Astrocyte (in vitro differentiated cells and primary cell): Measurements from ENCODE around the gene SPX. TPM values are rescaled to one million over a fixed set of nuclear protein-coding genes. Genes with fewer than 3 reads are reported as not detected.

Experiments used
- DNase-seq: peaks from one replicate; pipeline ENCODE4 v3.0.0-alpha.2; 2010; ENCODE audit warnings: low read depth
- FAIRE-seq: peaks from 2 replicates; lab custom pipeline; 2011; peaks lifted over from hg19 to GRCh38; lab: Jason Lieb, UNC
- H2AFZ ChIP-seq: 2 replicates; pipeline ENCODE4 v1.6.0; 2012; ENCODE audit warnings: low read depth, low read length, inconsistent platforms
- H3K27ac ChIP-seq: 2 replicates; pipeline ENCODE4 v1.5.1; 2011; ENCODE audit warnings: low read depth, low read length, inconsistent platforms
- H3K27me3 ChIP-seq: 2 replicates; pipeline ENCODE4 v1.6.0; 2011; ENCODE audit warnings: low read length, inconsistent platforms; ENCODE audit not compliant: insufficient read depth
- H3K36me3 ChIP-seq: 2 replicates; pipeline ENCODE4 v1.5.1; 2011; ENCODE audit warnings: low read length, inconsistent platforms; ENCODE audit not compliant: insufficient read depth
- H3K4me1 ChIP-seq: 2 replicates; pipeline ENCODE4 v1.5.1; 2011; ENCODE audit warnings: low read length, inconsistent platforms; ENCODE audit not compliant: insufficient read depth
- H3K4me2 ChIP-seq: 2 replicates; pipeline ENCODE4 v1.6.0; 2012; ENCODE audit warnings: low read length, inconsistent platforms
- H3K4me3 ChIP-seq: 2 replicates; pipeline ENCODE4 v1.5.1; 2011; ENCODE audit warnings: low read depth, mild to moderate bottlenecking, low read length, inconsistent platforms; ENCODE audit not compliant: insufficient read depth
- H3K79me2 ChIP-seq: 2 replicates; pipeline ENCODE4 v1.6.0; 2012; ENCODE audit warnings: mild to moderate bottlenecking, low read length, inconsistent platforms; ENCODE audit not compliant: insufficient read depth
- H3K9ac ChIP-seq: 2 replicates; pipeline ENCODE4 v1.6.0; 2012; ENCODE audit warnings: mild to moderate bottlenecking, low read length, inconsistent platforms
- H3K9me3 ChIP-seq: 2 replicates; pipeline ENCODE4 v1.5.1; 2012; ENCODE audit warnings: low read depth, mild to moderate bottlenecking, low read length, inconsistent platforms; ENCODE audit not compliant: insufficient read depth
- H4K20me1 ChIP-seq: 2 replicates; pipeline ENCODE4 v1.6.0; 2012; ENCODE audit warnings: low read length, inconsistent platforms; ENCODE audit not compliant: insufficient read depth
- H3K27ac Mint-ChIP-seq: one replicate; pipeline ENCODE4 v1.8.0; 2021; ENCODE audit warnings: mild to moderate bottlenecking, mixed read lengths; ENCODE audit not compliant: unreplicated experiment
- H3K27me3 Mint-ChIP-seq: one replicate; pipeline ENCODE4 v1.8.0; 2021; ENCODE audit warnings: low read depth, mixed read lengths; ENCODE audit not compliant: unreplicated experiment
- H3K36me3 Mint-ChIP-seq: one replicate; pipeline ENCODE4 v1.8.0; 2021; ENCODE audit warnings: low read depth, mixed read lengths; ENCODE audit not compliant: unreplicated experiment
- H3K4me1 Mint-ChIP-seq: one replicate; pipeline ENCODE4 v1.8.0; 2021; ENCODE audit warnings: low read depth, mixed read lengths; ENCODE audit not compliant: unreplicated experiment
- H3K4me3 Mint-ChIP-seq: one replicate; pipeline ENCODE4 v1.8.0; 2021; ENCODE audit warnings: mild to moderate bottlenecking, moderate library complexity, mixed read lengths; ENCODE audit not compliant: unreplicated experiment
- H3K9me3 Mint-ChIP-seq: one replicate; pipeline ENCODE4 v1.8.0; 2021; ENCODE audit warnings: mild to moderate bottlenecking, mixed read lengths; ENCODE audit not compliant: unreplicated experiment
- CTCF ChIP-seq: IDR thresholded peaks from 2 replicates; pipeline ENCODE4 v1.5.1; 2011; ENCODE audit warnings: low read depth, mild to moderate bottlenecking, inconsistent platforms, low read length, moderate library complexity; ENCODE audit not compliant: insufficient read depth
- EZH2 ChIP-seq: IDR thresholded peaks from 2 replicates; pipeline ENCODE4 v1.6.1; 2012; ENCODE audit warnings: mild to moderate bottlenecking, low read length, inconsistent platforms; ENCODE audit not compliant: insufficient read depth
- total RNA-seq: library from RNA; stranded (reverse); gene quantifications from 2 replicates; pipeline ENCODE4 v1.2.1, GENCODE V29; 2021

SPX gene
- total RNA-seq, 1 donor from 2014 or later: 26.1 TPM

DNA sequence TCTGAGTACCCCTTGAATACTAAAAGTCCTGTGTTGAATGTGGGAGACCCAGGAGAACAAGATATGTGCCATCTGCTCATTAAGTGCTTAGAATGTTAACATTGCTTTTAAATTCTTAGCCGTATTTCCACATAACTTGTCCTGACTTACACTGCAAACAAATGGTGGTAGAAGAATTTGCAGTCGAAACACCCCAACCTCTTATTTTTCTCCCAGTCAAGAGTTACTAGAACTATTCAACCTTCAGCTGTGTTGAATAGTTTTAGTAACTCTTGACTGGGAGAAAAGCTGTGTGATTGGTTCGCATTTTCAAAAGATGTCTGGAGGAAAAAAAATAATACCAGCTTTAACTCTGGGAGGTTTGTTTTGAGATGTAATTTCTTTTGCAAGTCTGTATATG, 7.6 kb upstream of the SPX start:
- Histone ChIP-seq H4K20me1 (peaks cover 17% of the 10 kb centered on the region), H3K36me3 (peaks cover 19% of the 10 kb centered on the region), H3K79me2 (no peaks in the 10 kb centered on the region), H2AFZ (no peak overlapping the region), H3K4me2 (no peak overlapping the region), H3K4me3 (no peak overlapping the region), H3K9me3 (no peaks in the 10 kb centered on the region), H3K27ac (no peak overlapping the region), H3K4me1 (no peaks in the 10 kb centered on the region), H3K9ac (no peak overlapping the region), H3K27me3 (no peaks in the 10 kb centered on the region)
- Mint-ChIP-seq H3K27me3 (no peaks in the 10 kb centered on the region), H3K36me3 (no peaks in the 10 kb centered on the region), H3K4me3 (no peak overlapping the region), H3K27ac (no peak overlapping the region), H3K4me1 (no peaks in the 10 kb centered on the region), H3K9me3 (no peaks in the 10 kb centered on the region)
- TF ChIP-seq EZH2: no peak
- no peak for TF ChIP-seq CTCF
- DNase-seq: no peak
- no peak for FAIRE-seq

DNA sequence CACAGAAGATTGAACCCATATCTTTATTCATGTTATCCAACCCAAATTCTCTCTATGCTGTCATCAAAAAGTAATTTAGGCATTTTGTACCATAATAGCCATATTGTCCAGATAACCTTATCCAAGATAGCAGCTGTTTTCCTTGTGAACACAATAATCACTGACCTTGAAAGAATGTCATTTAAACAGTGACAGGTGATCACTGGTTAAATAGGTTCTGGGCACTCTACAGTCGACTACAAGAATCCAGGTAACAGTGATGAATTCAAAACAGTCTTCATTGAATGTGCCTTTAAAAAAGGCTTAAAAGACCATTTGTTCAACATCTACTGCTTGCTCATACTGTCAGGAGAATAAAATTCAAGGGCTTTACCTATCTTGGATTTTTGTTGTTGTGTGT, 4.6 kb upstream of the SPX start:
- Mint-ChIP-seq H3K27me3 (no peaks in the 10 kb centered on the region), H3K4me3 (no peak overlapping the region), H3K4me1 (peaks cover 10% of the 10 kb centered on the region), H3K36me3 (no peaks in the 10 kb centered on the region), H3K9me3 (no peaks in the 10 kb centered on the region), H3K27ac (no peak overlapping the region)
- DNase-seq (no peak), FAIRE-seq (no peak)
- peaks cover 5% of the 10 kb centered on the region for H4K20me1 ChIP-seq
- H3K9me3 ChIP-seq: no peaks in the 10 kb centered on the region
- H3K4me2 ChIP-seq: no peak overlapping the region
- no peaks in the 10 kb centered on the region for H3K27me3 ChIP-seq
- no peak overlapping the region for H3K4me3 ChIP-seq
- no peaks in the 10 kb centered on the region for H3K79me2 ChIP-seq
- no peak overlapping the region for H2AFZ ChIP-seq
- TF ChIP-seq CTCF (no peak), EZH2 (no peak)
- no peak overlapping the region for H3K27ac ChIP-seq
- peaks cover 8% of the 10 kb centered on the region for H3K36me3 ChIP-seq
- H3K9ac ChIP-seq: no peak overlapping the region
- no peaks in the 10 kb centered on the region for H3K4me1 ChIP-seq

GRCh38 chr12:21523148-21523547, 2.9 kb upstream of the SPX start:
- FAIRE-seq: no peak
- no peak overlapping the region for H3K27ac ChIP-seq

More at GRCh38 chr12:21523148-21523547, 2.9 kb upstream of the SPX start:
- no peaks in the 10 kb centered on the region for H3K27me3 ChIP-seq
- TF ChIP-seq CTCF (no peak), EZH2 (no peak)
- Mint-ChIP-seq H3K36me3 (no peaks in the 10 kb centered on the region), H3K27me3 (no peaks in the 10 kb centered on the region), H3K27ac (no peak overlapping the region), H3K4me1 (peaks cover 13% of the 10 kb centered on the region), H3K9me3 (no peaks in the 10 kb centered on the region), H3K4me3 (no peak overlapping the region)
- H3K36me3 ChIP-seq: no peaks in the 10 kb centered on the region
- no peak overlapping the region for H3K4me3 ChIP-seq
- H4K20me1 ChIP-seq: peaks cover 5% of the 10 kb centered on the region
- H3K4me2 ChIP-seq: no peak overlapping the region
- no peak overlapping the region for H3K9ac ChIP-seq
- no peaks in the 10 kb centered on the region for H3K9me3 ChIP-seq
- H3K4me1 ChIP-seq: no peaks in the 10 kb centered on the region
- DNase-seq: no peak
- no peak overlapping the region for H2AFZ ChIP-seq
- no peaks in the 10 kb centered on the region for H3K79me2 ChIP-seq
